Colonic mucosa (tissue), 4 donors: ENCODE measurements around the gene CISTR. TPM values are rescaled to one million over a fixed set of nuclear protein-coding genes. Genes with fewer than 3 reads are reported as not detected.
A peak's percentile ranks its signal among the peaks of the same experiment; 100 is the strongest.

Source experiments
- DNase-seq: peaks from one replicate; pipeline ENCODE4 v3.0.0-alpha.2; 2020
- H3K27ac ChIP-seq: fragments of 200-600 bp; one replicate; pipeline ENCODE4 v1.8.0; 2021
- H3K27me3 ChIP-seq: fragments of 200-600 bp; one replicate; pipeline ENCODE4 v1.8.0; 2021
- H3K36me3 ChIP-seq: fragments of 200-600 bp; one replicate; pipeline ENCODE4 v1.8.0; 2021
- H3K4me1 ChIP-seq: fragments of 200-600 bp; one replicate; pipeline ENCODE4 v1.8.0; 2021; ENCODE audit warnings: mild to moderate bottlenecking
- H3K4me3 ChIP-seq: fragments of 200-600 bp; one replicate; pipeline ENCODE4 v1.8.0; 2021
- H3K9ac ChIP-seq, 2 donors: one replicate each; pipeline ENCODE4 v1.7.0; 2013; ENCODE audit warnings: control low read depth in 2 of 2, low read depth in 2 of 2, low read length in 2 of 2
- H3K9me3 ChIP-seq: fragments of 200-600 bp; one replicate; pipeline ENCODE4 v1.8.0; 2021
- intact Hi-C: fragments of 100-400 bp; cut with DNase I; formaldehyde crosslinking; loops from one replicate; pipeline ENCODE4 v1.14.1; 2022
- total RNA-seq, 2 donors: library from RNA; stranded (reverse); fragmentation: NEBNext Ultra II Directional in 1 of 2; extraction: Animal tissue kit (Norgen Biotek cat#: 25700) in 1 of 2; gene quantifications; one replicate each; pipeline ENCODE4 v1.2.1, GENCODE V29; 2021
- TF ChIP-seq, protein P1 (sequence below): fragments of 200-600 bp; IDR thresholded peaks from one replicate; pipeline ENCODE4 v1.8.0; 2022; ENCODE audit warnings: antibody characterized with exemption, mild to moderate bottlenecking
- donor health status: healthy.
- donor health status: DM: no; HTN: no; CAD: no.
- donor health status: DM: no; HTN: no; CAD: no.

CISTR gene
- total RNA-seq, 2 donors from 2014 or later = not detected

DNA sequence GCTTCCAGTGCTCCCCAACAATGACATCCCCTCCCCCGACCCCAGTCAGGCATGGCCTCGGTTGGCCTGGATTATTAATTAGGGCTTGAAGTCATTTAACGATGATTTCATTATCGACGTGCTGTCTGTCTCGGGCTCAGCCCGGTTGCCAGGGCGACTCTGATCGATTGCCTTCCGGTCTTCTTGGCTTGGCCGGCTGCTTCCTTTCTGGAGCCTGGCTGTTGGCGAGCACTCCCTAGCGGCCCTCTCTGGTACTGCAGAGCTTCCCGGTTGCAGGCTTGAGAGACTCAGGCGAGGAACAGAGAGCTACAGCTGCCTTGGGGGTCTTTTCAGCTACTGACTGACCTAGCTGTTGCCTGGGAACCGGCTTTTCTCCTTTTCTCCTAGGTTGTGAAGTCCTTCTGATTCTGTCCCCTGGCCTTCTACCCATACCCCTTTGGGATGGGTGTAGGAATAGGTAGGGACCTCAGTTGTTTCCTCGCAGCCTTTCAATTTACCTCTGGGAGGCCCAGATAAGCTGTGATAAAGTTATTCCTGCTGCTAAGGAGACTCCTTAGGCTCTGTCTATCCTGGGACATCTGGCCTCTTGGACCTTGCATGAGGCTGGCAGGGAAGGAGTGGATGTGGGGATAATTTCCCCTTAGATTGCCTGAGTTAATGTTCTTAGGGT is 5.5 kb upstream of the CISTR start:
- Histone ChIP-seq H3K9me3 (no peaks in the 10 kb centered on the region), H3K4me1 (no peaks in the 10 kb centered on the region), H3K4me3 (no peak overlapping the region), H3K9ac (no peak overlapping the region), H3K36me3 (no peaks in the 10 kb centered on the region), H3K27ac (no peak overlapping the region), H3K27me3 (peaks cover 7% of the 10 kb centered on the region)
- TF ChIP-seq, protein P1, sequence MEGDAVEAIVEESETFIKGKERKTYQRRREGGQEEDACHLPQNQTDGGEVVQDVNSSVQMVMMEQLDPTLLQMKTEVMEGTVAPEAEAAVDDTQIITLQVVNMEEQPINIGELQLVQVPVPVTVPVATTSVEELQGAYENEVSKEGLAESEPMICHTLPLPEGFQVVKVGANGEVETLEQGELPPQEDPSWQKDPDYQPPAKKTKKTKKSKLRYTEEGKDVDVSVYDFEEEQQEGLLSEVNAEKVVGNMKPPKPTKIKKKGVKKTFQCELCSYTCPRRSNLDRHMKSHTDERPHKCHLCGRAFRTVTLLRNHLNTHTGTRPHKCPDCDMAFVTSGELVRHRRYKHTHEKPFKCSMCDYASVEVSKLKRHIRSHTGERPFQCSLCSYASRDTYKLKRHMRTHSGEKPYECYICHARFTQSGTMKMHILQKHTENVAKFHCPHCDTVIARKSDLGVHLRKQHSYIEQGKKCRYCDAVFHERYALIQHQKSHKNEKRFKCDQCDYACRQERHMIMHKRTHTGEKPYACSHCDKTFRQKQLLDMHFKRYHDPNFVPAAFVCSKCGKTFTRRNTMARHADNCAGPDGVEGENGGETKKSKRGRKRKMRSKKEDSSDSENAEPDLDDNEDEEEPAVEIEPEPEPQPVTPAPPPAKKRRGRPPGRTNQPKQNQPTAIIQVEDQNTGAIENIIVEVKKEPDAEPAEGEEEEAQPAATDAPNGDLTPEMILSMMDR = peak; percentile 91
- peak; percentile 80 for DNase-seq
- intact Hi-C loops = no loop called here

DNA sequence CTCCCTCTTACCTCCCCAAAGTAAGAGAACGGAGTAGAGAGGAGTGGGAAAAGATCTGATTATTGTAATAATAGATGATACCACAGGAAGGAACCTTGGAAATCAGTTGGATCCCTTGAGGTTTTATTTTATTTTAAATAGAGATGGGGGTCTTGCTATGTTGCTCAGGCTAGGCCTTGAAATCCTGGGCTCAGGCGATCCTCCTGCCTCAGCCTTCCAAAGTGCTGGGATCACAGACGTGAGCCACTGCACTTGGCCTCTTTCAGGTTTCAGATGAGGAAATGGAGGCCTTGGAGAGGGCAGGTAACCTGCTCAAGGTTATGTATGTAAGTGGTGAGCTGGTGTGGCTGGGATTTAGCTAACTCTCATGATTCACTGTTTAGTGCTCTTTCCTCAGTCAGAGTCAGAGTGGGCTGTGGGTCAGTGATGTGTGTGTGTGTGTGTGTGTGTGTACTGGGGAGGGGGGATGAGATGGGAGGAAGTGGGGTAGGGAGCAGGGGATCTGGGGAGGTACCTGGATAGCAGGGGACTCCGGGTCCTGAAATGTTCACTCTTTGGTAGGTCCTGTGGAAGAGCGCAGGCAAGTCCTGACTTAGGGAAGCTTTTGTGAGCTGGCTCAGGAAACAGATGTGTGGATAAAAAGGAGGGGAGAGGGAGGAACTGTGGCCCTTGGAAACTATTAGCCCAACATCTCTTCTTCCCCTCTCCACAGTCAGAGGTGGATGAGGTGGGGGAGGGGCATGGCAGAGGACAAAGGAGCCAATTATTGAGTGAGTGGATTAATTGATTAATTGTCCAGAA is 4.7 kb upstream of the CISTR start:
- no peaks in the 10 kb centered on the region for H3K4me1 ChIP-seq
- H3K27me3 ChIP-seq = peaks cover 15% of the 10 kb centered on the region
- TF ChIP-seq, protein P1 = no peak
- DNase-seq = no peak
- intact Hi-C loops = no loop called here
- H3K27ac ChIP-seq = no peak overlapping the region
- no peaks in the 10 kb centered on the region for H3K36me3 ChIP-seq
- no peak overlapping the region for H3K4me3 ChIP-seq
- H3K9ac ChIP-seq = no peak overlapping the region
- no peaks in the 10 kb centered on the region for H3K9me3 ChIP-seq

DNA sequence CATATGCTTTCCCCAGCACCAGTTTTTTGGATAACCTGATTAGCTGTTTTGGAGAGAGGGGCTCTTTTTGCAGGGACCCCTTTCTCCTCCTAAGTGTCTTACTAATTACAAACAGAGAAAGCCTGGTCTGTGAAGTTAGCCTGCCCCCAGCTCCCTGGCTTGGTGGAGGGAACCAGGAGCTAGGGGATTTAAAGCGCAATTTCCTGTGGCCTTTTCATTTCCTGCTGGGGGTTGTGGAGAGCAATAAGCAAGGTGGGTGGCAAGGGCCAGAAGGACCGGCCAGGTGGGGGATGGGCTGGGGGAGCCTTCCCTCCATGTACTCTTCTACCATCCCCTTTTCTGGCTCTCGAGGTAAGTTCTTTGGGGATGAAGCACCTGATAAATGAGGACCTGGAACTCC is 4.1 kb upstream of the CISTR start:
- Histone ChIP-seq H3K27ac (no peak overlapping the region), H3K27me3 (peaks cover 21% of the 10 kb centered on the region), H3K9ac (no peak overlapping the region), H3K9me3 (no peaks in the 10 kb centered on the region), H3K36me3 (no peaks in the 10 kb centered on the region), H3K4me3 (no peak overlapping the region), H3K4me1 (peaks cover 6% of the 10 kb centered on the region)
- no peak for DNase-seq
- intact Hi-C loops = no loop called here
- TF ChIP-seq, protein P1 = no peak

DNA sequence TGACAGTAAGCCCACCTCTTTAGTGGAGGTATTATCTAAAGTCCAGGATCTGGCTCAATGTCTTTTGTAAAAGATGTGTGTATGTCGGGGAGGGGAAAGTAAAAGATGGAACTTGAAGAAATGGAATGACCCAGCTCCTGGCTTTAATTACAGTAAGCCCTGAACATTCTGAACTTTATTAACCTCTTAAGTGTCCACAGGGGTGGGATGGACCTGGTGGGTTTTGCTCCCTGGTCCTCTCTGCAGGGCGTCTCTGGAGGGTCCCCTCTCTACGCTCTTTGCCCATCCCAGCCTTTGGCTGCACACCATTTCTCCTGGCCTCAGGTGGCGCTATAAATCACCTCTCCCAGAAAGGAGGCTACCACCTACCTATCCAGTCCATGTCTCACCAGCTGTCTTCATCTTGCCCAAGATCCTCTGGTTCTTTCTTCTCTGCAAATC is 3.7 kb upstream of the CISTR start:
- Histone ChIP-seq H3K27me3 (peaks cover 25% of the 10 kb centered on the region), H3K27ac (no peak overlapping the region), H3K9ac (no peak overlapping the region), H3K4me1 (peaks cover 8% of the 10 kb centered on the region), H3K36me3 (no peaks in the 10 kb centered on the region), H3K9me3 (no peaks in the 10 kb centered on the region), H3K4me3 (no peak overlapping the region)
- no peak for DNase-seq
- intact Hi-C loops = no loop called here
- TF ChIP-seq, protein P1 = no peak

DNA sequence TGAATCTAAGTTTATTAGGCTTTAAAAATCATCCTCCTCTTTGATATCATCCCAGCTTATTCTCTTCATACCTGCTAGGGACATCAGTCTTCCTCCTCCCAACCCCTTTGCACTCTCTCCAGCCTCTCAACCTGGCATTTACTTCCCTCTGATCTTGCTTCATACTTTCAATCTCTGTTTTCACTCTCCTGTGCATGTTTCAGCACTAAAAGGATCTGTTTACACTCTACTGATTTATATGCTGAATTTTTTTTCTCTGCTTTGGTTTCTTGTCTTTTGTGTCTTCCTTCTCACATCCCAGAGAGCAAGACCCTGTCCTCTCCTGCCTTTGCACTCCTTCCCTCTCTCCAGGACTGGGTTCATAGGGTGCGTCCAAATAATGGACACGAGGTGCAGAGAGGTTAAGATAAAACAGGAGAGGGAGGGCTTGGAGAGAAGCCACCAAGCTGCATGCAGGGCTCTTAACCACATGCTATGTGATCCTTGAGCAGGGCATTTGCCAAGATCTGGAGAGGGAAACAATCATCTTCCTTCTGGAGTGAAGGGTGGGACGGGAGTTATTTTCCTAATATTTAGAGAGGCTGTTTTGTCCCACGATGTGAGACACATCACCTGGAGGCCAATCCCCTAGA is 3.0 kb upstream of the CISTR start:
- Histone ChIP-seq H3K4me1 (peaks cover 8% of the 10 kb centered on the region), H3K9me3 (no peaks in the 10 kb centered on the region), H3K27ac (no peak overlapping the region), H3K36me3 (no peaks in the 10 kb centered on the region), H3K9ac (no peak overlapping the region), H3K4me3 (no peak overlapping the region), H3K27me3 (peaks cover 32% of the 10 kb centered on the region)
- TF ChIP-seq, protein P1 = no peak
- intact Hi-C loops = no loop called here
- no peak for DNase-seq
